Cardiac muscle cell (in vitro differentiated cells and primary cell): ENCODE data around the gene SLIT3. TPM values are rescaled to one million over a fixed set of nuclear protein-coding genes. Genes with fewer than 3 reads are reported as not detected.
A peak's percentile ranks its signal among the peaks of the same experiment; 100 is the strongest.

Source experiments
- DNase-seq, 2 donors: peaks; one replicate each; pipeline versions ENCODE4 v3.0.0 to v3.0.0-alpha.2; 2010 to 2017; ENCODE audit warnings: low read depth in 1 of 2, low spot score in 1 of 2
- H3K27ac ChIP-seq: fragments of 200-600 bp; sonication (generic); 2 replicates; pipeline ENCODE4 v1.5.1; 2016
- H3K27me3 ChIP-seq: fragments of 200-600 bp; sonication (generic); 2 replicates; pipeline ENCODE4 v1.6.0; 2016; ENCODE audit warnings: control low read depth
- H3K36me3 ChIP-seq: fragments of 200-600 bp; sonication (generic); 2 replicates; pipeline ENCODE4 v1.5.1; 2016; ENCODE audit warnings: control low read depth
- H3K4me1 ChIP-seq: fragments of 200-600 bp; sonication (generic); 2 replicates; pipeline ENCODE4 v1.8.1; 2017; ENCODE audit warnings: low read depth, mild to moderate bottlenecking, mixed run types
- H3K4me3 ChIP-seq: fragments of 200-600 bp; sonication (generic); 2 replicates; pipeline ENCODE4 v1.5.1; 2016; ENCODE audit warnings: mild to moderate bottlenecking
- H3K9me3 ChIP-seq: fragments of 200-600 bp; sonication (generic); 2 replicates; pipeline ENCODE4 v1.5.1; 2017; ENCODE audit warnings: low read depth, mild to moderate bottlenecking, control low read depth
- CTCF ChIP-seq: IDR thresholded peaks from 2 replicates; pipeline ENCODE4 v1.5.1; 2012; ENCODE audit warnings: low read depth, mild to moderate bottlenecking, low read length
- polyA plus RNA-seq: library from polyadenylated mRNA; unstranded; fragments of >200 nt; fragmentation: Nextera tagmentation; extraction: Ambion mirVana; gene quantifications from 2 replicates; pipeline ENCODE4 v1.2.1, GENCODE V29; 2016
- total RNA-seq: library from RNA; depleted of rRNA; stranded (reverse); fragments of >200 nt; gene quantifications from 2 replicates; pipeline ENCODE4 v1.2.3, GENCODE V29; 2016

The SLIT3 gene
- total and polyA plus RNA-seq, 2 experiments from 2014 or later: 50.7 to 111 TPM

GRCh38 chr5:169083394-169084018, 217.4 kb downstream of the SLIT3 start:
- TF ChIP-seq CTCF: no peak
- no peak for DNase-seq

GRCh38 chr5:169081000-169081724, 219.8 kb downstream of the SLIT3 start:
- H3K9me3 ChIP-seq: no peaks in the 10 kb centered on the region

More at GRCh38 chr5:169083394-169084018, 217.4 kb downstream of the SLIT3 start:
- Histone ChIP-seq H3K36me3 (no peaks in the 10 kb centered on the region), H3K4me3 (no peak overlapping the region), H3K4me1 (peaks cover 26% of the 10 kb centered on the region), H3K27ac (no peak overlapping the region), H3K9me3 (no peaks in the 10 kb centered on the region), H3K27me3 (no peaks in the 10 kb centered on the region)

GRCh38 chr5:169080448-169080911, 220.5 kb downstream of the SLIT3 start:
- H3K4me3 ChIP-seq: no peak overlapping the region
- H3K4me1 ChIP-seq: peaks cover 17% of the 10 kb centered on the region
- no peak overlapping the region for H3K27ac ChIP-seq
- no peaks in the 10 kb centered on the region for H3K36me3 ChIP-seq
- no peak for TF ChIP-seq CTCF
- no peaks in the 10 kb centered on the region for H3K27me3 ChIP-seq
- no peaks in the 10 kb centered on the region for H3K9me3 ChIP-seq
- no peak for DNase-seq

More at GRCh38 chr5:169081000-169081724, 219.8 kb downstream of the SLIT3 start:
- TF ChIP-seq CTCF: no peak
- Histone ChIP-seq H3K27ac (peak overlapping the region; percentile 53), H3K27me3 (no peaks in the 10 kb centered on the region), H3K36me3 (no peaks in the 10 kb centered on the region), H3K4me3 (no peak overlapping the region), H3K4me1 (peaks cover 17% of the 10 kb centered on the region)
- DNase-seq: no peak

GRCh38 chr5:169079697-169080096, 221.2 kb downstream of the SLIT3 start:
- no peak overlapping the region for H3K27ac ChIP-seq
- no peak overlapping the region for H3K4me3 ChIP-seq
- DNase-seq: no peak
- no peaks in the 10 kb centered on the region for H3K9me3 ChIP-seq
- no peaks in the 10 kb centered on the region for H3K36me3 ChIP-seq
- no peak for TF ChIP-seq CTCF
- H3K27me3 ChIP-seq: no peaks in the 10 kb centered on the region
- H3K4me1 ChIP-seq: peaks cover 14% of the 10 kb centered on the region

GRCh38 chr5:169074839-169075238, 226.1 kb downstream of the SLIT3 start:
- no peaks in the 10 kb centered on the region for H3K9me3 ChIP-seq
- H3K4me3 ChIP-seq: no peak overlapping the region
- no peak overlapping the region for H3K27ac ChIP-seq
- DNase-seq: no peak
- no peaks in the 10 kb centered on the region for H3K36me3 ChIP-seq
- peaks cover 4% of the 10 kb centered on the region for H3K4me1 ChIP-seq
- H3K27me3 ChIP-seq: no peaks in the 10 kb centered on the region
- TF ChIP-seq CTCF: no peak
